Liver (tissue), 3 donors: ENCODE measurements around the gene FOXK2.

Experiments used
- ATF3 ChIP-seq: IDR thresholded peaks from 2 replicates; pipeline ENCODE4 v1.6.1; 2016; ENCODE audit warnings: antibody characterized with exemption
- EGR1 ChIP-seq, 2 donors: IDR thresholded peaks; 2 replicates each; pipeline ENCODE4 v1.6.1; 2016 to 2018; ENCODE audit warnings: antibody characterized with exemption in 2 of 2, low read depth in 2 of 2
- FOXA2 ChIP-seq: IDR thresholded peaks from 2 replicates; pipeline ENCODE4 v1.6.1; 2016; ENCODE audit warnings: antibody characterized with exemption
- GABPA ChIP-seq, 2 donors: IDR thresholded peaks in 1 of 2; conservative IDR thresholded peaks in 1 of 2; 2 replicates each; pipeline ENCODE4 v1.6.1; 2016; ENCODE audit warnings: antibody characterized with exemption in 2 of 2, mild to moderate bottlenecking in 1 of 2, moderate library complexity in 1 of 2
- JUND ChIP-seq, 2 donors: IDR thresholded peaks; 2 replicates each; pipeline ENCODE4 v1.6.1; 2016; ENCODE audit warnings: antibody characterized with exemption in 2 of 2
- RAD21 ChIP-seq, 2 donors: IDR thresholded peaks; 2 replicates each; pipeline ENCODE4 v1.6.1; 2016; ENCODE audit warnings: antibody characterized with exemption in 2 of 2, mild to moderate bottlenecking in 2 of 2
- RXRA ChIP-seq, 2 donors: IDR thresholded peaks; 2 replicates each; pipeline ENCODE4 v1.6.1; 2017 to 2018; ENCODE audit warnings: antibody characterized with exemption in 2 of 2, mild to moderate bottlenecking in 1 of 2
- SP1 ChIP-seq: IDR thresholded peaks from 2 replicates; pipeline ENCODE4 v1.6.1; 2018; ENCODE audit warnings: antibody characterized with exemption, mild to moderate bottlenecking
- TAF1 ChIP-seq: conservative IDR thresholded peaks from 2 replicates; pipeline ENCODE4 v1.6.1; 2016; ENCODE audit warnings: antibody characterized with exemption, mild to moderate bottlenecking
- TF ChIP-seq, protein P1 (sequence below): fragments of 150-350 bp; IDR thresholded peaks from 2 replicates; pipeline ENCODE4 v1.5.1; 2017; ENCODE audit warnings: improper control_type of control experiment, low read depth, low read length; ENCODE audit not compliant: missing input control
- TF ChIP-seq, protein P2 (sequence below): IDR thresholded peaks from 2 replicates; pipeline ENCODE4 v1.6.1; 2016; ENCODE audit warnings: antibody characterized with exemption
- donor health status: healthy.
- donor health status: healthy.

GRCh38 chr17:82630212-82630611 is 110.7 kb downstream of the FOXK2 start:
- TF ChIP-seq, protein P1, sequence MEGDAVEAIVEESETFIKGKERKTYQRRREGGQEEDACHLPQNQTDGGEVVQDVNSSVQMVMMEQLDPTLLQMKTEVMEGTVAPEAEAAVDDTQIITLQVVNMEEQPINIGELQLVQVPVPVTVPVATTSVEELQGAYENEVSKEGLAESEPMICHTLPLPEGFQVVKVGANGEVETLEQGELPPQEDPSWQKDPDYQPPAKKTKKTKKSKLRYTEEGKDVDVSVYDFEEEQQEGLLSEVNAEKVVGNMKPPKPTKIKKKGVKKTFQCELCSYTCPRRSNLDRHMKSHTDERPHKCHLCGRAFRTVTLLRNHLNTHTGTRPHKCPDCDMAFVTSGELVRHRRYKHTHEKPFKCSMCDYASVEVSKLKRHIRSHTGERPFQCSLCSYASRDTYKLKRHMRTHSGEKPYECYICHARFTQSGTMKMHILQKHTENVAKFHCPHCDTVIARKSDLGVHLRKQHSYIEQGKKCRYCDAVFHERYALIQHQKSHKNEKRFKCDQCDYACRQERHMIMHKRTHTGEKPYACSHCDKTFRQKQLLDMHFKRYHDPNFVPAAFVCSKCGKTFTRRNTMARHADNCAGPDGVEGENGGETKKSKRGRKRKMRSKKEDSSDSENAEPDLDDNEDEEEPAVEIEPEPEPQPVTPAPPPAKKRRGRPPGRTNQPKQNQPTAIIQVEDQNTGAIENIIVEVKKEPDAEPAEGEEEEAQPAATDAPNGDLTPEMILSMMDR: no peak
- no peak for TF ChIP-seq ATF3
- no peak for TF ChIP-seq RXRA (IDR thresholded peaks at IDR 0.05)
- TF ChIP-seq SP1: no peak
- TF ChIP-seq FOXA2: no peak
- TF ChIP-seq, protein P2, sequence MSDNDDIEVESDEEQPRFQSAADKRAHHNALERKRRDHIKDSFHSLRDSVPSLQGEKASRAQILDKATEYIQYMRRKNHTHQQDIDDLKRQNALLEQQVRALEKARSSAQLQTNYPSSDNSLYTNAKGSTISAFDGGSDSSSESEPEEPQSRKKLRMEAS: no peak
- no peak for TF ChIP-seq RAD21 (IDR thresholded peaks at IDR 0.05)
- no peak for TF ChIP-seq JUND (IDR thresholded peaks at IDR 0.05)
- no peak for TF ChIP-seq GABPA (IDR thresholded peaks at IDR 0.05 in 1 of 2, conservative IDR thresholded peaks at IDR 0.05 in 1 of 2)
- no peak for TF ChIP-seq TAF1
- no peak for TF ChIP-seq EGR1 (IDR thresholded peaks at IDR 0.05; ENCODE audit: low read depth in 2 of 2)
